ENCODE measurements around the gene A3GALT2. TPM values are rescaled to one million over a fixed set of nuclear protein-coding genes. Genes with fewer than 3 reads are reported as not detected.

A3GALT2 gene
- total and polyA plus RNA-seq, 7 experiments from 2014 or later: not detected

DNA sequence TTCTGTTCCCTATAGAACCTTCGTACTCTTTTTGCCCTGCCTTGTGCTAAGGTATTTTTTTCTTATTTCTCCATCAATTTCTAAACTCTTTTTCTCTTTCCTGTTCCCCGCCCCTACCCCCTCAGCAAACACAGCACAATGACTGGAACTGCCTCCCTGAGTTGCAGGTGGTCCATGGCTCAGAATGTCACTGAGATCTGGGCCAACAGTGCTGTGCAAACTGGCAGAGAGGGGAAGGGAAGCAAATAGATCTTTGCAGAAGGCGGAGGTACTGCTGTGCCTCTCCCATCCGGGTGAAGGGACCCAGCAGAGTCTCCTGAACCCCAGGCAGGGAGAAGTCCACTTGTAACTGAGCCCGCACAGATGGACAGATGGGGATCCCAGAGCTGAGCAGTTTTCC is 32.6 kb upstream of the A3GALT2 start:
- no peak overlapping the region for H3K4me3 Mint-ChIP-seq
- H3K27ac Mint-ChIP-seq: no peak overlapping the region
- H3K9me3 ChIP-seq (ENCODE audit: control insufficient read depth in 2 of 3, low read length in 3 of 3): no peaks in the 10 kb centered on the region
- H3K36me3 ChIP-seq (ENCODE audit: control insufficient read depth in 2 of 3, insufficient read depth in 3 of 3, low read length in 3 of 3): no peaks in the 10 kb centered on the region
- H3K4me3 ChIP-seq (ENCODE audit: low read length): no peak overlapping the region
- H3K27me3 Mint-ChIP-seq: peaks cover 0 to 9% (median 0%) of the 10 kb centered on the region in 5 donors
- H3K9me3 Mint-ChIP-seq: no peaks in the 10 kb centered on the region
- H3K4me1 Mint-ChIP-seq: peaks cover 13 to 18% (median 16%) of the 10 kb centered on the region in 7 donors
- H3K36me3 Mint-ChIP-seq: peaks cover 0 to 1% (median 0%) of the 10 kb centered on the region in 5 donors
- intact Hi-C loops (cut with micrococcal nuclease): loop anchor here in 1 of 2 donors (5.0 kb wide), 2 partner anchors 56 to 119 kb away; partner anchors contain the start of gene ZSCAN20
- H3K4me1 ChIP-seq (ENCODE audit: control insufficient read depth in 2 of 2, insufficient read depth in 2 of 2, low read length in 2 of 2): peaks cover 2 to 5% of the 10 kb centered on the region in 2 donors
- ChIA-PET POLR2A (no interaction called here), CTCF (no interaction called here)
- DNase-seq: no peak
- ATAC-seq: no peak
- H3K27me3 ChIP-seq (ENCODE audit: control insufficient read depth in 2 of 2, insufficient read depth in 2 of 2, low read length in 2 of 2): no peaks in the 10 kb centered on the region
- H3K27ac ChIP-seq (ENCODE audit: low read depth, low read length): no peak overlapping the region

DNA sequence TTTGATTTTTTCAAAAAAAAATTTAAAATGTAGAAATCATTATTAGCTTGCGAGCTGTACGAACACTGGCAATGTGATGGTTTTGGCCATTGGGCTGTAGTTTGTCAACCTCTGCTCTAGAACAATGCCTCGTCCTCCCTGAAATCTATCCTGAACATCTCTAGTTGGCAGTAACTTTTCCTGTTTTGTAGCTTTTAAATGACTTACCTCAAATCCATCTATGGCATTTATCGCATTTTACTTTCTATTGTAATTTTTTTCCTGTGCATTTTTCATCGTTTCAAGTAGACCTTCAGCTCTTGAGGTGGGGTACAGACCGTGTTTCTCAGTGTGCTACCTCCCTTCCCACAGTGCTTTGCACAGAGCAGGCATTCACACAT is 30.4 kb upstream of the A3GALT2 start:
- Mint-ChIP-seq H3K27me3 (peaks cover 0 to 7% (median 0%) of the 10 kb centered on the region in 5 donors), H3K27ac (peak overlapping the region in 6 of 9 donors; percentile 11 to 91 (median 58)), H3K4me1 (peaks cover 32 to 39% (median 37%) of the 10 kb centered on the region in 7 donors), H3K4me3 (peak overlapping the region; percentile 0 to 92 (median 56)), H3K9me3 (no peaks in the 10 kb centered on the region), H3K36me3 (peaks cover 0 to 12% (median 0%) of the 10 kb centered on the region in 5 donors)
- Histone ChIP-seq H3K4me1 (ENCODE audit: control insufficient read depth in 2 of 2, insufficient read depth in 2 of 2, low read length in 2 of 2) (peaks cover 23 to 25% of the 10 kb centered on the region in 2 donors), H3K9me3 (ENCODE audit: control insufficient read depth in 2 of 3, low read length in 3 of 3) (no peaks in the 10 kb centered on the region), H3K27ac (ENCODE audit: low read depth, low read length) (no peak overlapping the region), H3K27me3 (ENCODE audit: control insufficient read depth in 2 of 2, insufficient read depth in 2 of 2, low read length in 2 of 2) (no peaks in the 10 kb centered on the region), H3K4me3 (ENCODE audit: low read length) (no peak overlapping the region), H3K36me3 (ENCODE audit: control insufficient read depth in 2 of 3, insufficient read depth in 3 of 3, low read length in 3 of 3) (no peaks in the 10 kb centered on the region)
- intact Hi-C loops (cut with micrococcal nuclease): loop anchor here (2.0 to 5.0 kb wide), 6 partner anchors 16 to 700 kb away; partner anchors contain the start of genes PHC2 (in 1 of the 2), RBBP4 (in 1 of the 2), ZBTB8OS (in 1 of the 2) and ZSCAN20 (in 1 of the 2)
- ChIA-PET POLR2A (interaction anchor here (0.7 to 1.0 kb wide), 3 partner anchors 11 to 169 kb away, joined by 3 to 4 read pairs (median 4); partner anchors contain the start of gene TRIM62), CTCF (no interaction called here)
- DNase-seq (no peak), ATAC-seq (no peak)

DNA sequence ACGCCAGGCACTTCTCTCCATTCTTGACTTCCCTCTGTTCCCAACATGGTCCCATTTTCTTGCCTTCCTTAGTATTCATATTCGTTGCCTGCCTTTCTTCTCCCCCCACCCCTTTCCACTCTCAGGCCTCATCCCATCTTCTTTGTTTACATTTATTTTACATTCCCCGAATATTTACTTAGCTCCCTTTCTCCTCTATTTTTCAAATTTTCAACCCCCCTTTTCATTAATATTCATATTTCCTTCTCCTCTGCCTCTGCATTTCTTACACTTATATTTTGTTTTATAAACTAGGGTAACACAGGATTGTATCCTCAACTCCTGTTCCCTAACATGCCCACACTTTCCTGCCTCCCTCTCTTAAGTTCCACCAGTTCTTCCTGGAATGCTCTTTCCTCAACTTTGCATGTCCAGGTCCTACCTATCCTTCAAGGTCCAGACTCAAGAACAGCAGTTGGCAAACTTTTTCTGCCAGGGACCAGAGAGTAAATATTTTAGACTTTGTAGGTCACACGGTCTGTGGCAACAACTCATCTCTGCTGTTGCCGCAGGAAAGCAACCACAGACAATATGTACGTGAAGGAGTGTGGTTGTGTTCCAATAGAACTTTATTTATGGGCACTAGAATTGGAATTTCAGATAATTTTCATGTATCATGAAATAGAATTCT is 29.8 kb upstream of the A3GALT2 start:
- Histone ChIP-seq H3K36me3 (ENCODE audit: control insufficient read depth in 2 of 3, insufficient read depth in 3 of 3, low read length in 3 of 3) (no peaks in the 10 kb centered on the region), H3K4me3 (ENCODE audit: low read length) (peak overlapping the region; percentile 96), H3K27ac (ENCODE audit: low read depth, low read length) (peak overlapping the region; percentile 69), H3K27me3 (ENCODE audit: control insufficient read depth in 2 of 2, insufficient read depth in 2 of 2, low read length in 2 of 2) (no peaks in the 10 kb centered on the region), H3K4me1 (ENCODE audit: control insufficient read depth in 2 of 2, insufficient read depth in 2 of 2, low read length in 2 of 2) (peaks cover 23 to 25% of the 10 kb centered on the region in 2 donors), H3K9me3 (ENCODE audit: control insufficient read depth in 2 of 3, low read length in 3 of 3) (no peaks in the 10 kb centered on the region)
- DNase-seq (no peak), ATAC-seq (no peak)
- CTCF ChIA-PET: no interaction called here
- Mint-ChIP-seq H3K4me1 (peaks cover 32 to 44% (median 40%) of the 10 kb centered on the region in 7 donors), H3K4me3 (peak overlapping the region; percentile 89 to 95 (median 92)), H3K27ac (peak overlapping the region; percentile 49 to 91 (median 62)), H3K27me3 (peaks cover 0 to 7% (median 0%) of the 10 kb centered on the region in 5 donors), H3K36me3 (peaks cover 0 to 13% (median 0%) of the 10 kb centered on the region in 5 donors), H3K9me3 (no peaks in the 10 kb centered on the region)
- POLR2A ChIA-PET: interaction anchor here (0.7 to 1.5 kb wide), 4 partner anchors 10 to 169 kb away, joined by 3 to 4 read pairs (median 4); partner anchors contain the start of gene TRIM62
- intact Hi-C loops (cut with micrococcal nuclease): loop anchor here (1.0 to 5.0 kb wide), 10 partner anchors 16 to 700 kb away; partner anchors contain the start of genes PHC2 (in 1 of the 2), RBBP4 (in 1 of the 2), RNF19B (in 1 of the 2) and ZBTB8OS (in 1 of the 2)

DNA sequence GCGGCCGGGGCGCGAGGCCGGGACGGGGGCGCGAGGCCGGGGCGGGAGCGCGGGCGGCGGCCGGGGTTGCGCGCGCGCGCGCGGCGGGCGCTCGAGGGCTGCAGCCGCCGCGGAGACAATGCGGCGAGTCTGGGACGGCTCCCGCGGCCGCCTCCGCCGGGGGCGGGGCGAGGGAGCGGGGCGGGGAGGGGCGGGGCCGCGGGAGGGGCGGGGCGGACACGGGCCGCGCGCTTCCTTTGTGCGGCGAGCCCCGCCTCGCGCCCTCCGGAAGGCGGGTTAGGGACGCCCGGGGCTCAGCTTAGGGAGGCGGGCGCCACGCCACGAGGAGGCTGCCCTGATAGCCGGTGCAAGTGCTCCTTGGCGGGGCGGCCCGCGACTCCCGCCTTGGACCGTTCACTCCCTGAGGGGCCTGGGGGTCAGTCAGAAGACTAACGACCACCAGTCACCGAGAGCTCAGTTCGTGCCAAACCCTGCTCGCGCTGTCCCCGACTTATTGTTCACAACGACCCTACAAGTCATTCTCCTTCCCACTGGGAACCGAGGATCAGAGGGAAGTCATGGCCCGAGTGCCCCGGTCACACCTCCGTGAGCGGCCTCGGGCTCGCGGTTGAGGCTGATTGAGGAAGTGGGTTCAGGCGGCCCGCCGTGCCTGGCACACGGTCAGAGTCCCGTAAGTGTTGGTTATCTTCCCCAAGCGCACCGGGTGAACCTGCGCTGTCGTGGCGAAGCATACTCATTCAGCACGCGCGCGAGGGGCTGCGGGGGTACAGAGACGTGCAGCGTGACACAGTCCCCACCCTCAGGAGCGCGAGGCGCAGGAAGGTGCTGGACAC is 29.1 kb upstream of the A3GALT2 start:
- peak overlapping the region; percentile 96 for H3K4me3 ChIP-seq (ENCODE audit: low read length)
- Mint-ChIP-seq H3K36me3 (peaks cover 0 to 13% (median 0%) of the 10 kb centered on the region in 5 donors), H3K4me3 (peak overlapping the region; percentile 89 to 95 (median 92)), H3K4me1 (peaks cover 32 to 51% (median 46%) of the 10 kb centered on the region in 7 donors), H3K9me3 (no peaks in the 10 kb centered on the region), H3K27me3 (peaks cover 0 to 7% (median 0%) of the 10 kb centered on the region in 5 donors), H3K27ac (peak overlapping the region; percentile 54 to 91 (median 88))
- ATAC-seq: peak; percentile 93
- ChIA-PET CTCF (no interaction called here), POLR2A (interaction anchor here (0.9 to 2.0 kb wide), 4 partner anchors 10 to 54 kb away, joined by 3 to 7 read pairs (median 4); no protein-coding TSS in a partner anchor)
- no peaks in the 10 kb centered on the region for H3K27me3 ChIP-seq (ENCODE audit: control insufficient read depth in 2 of 2, insufficient read depth in 2 of 2, low read length in 2 of 2)
- intact Hi-C loops (cut with micrococcal nuclease): loop anchor here (1.0 to 5.0 kb wide), 15 partner anchors 17 to 699 kb away; partner anchors contain the start of genes ZNF362 (in 2 of the 2), ZSCAN20 (in 2 of the 2), AZIN2 (in 1 of the 2) and PHC2 (in 1 of the 2)
- no peaks in the 10 kb centered on the region for H3K9me3 ChIP-seq (ENCODE audit: control insufficient read depth in 2 of 3, low read length in 3 of 3)
- no peaks in the 10 kb centered on the region for H3K36me3 ChIP-seq (ENCODE audit: control insufficient read depth in 2 of 3, insufficient read depth in 3 of 3, low read length in 3 of 3)
- DNase-seq: peak; percentile 64 to 85 (median 73)
- peak overlapping the region; percentile 69 for H3K27ac ChIP-seq (ENCODE audit: low read depth, low read length)
- H3K4me1 ChIP-seq (ENCODE audit: control insufficient read depth in 2 of 2, insufficient read depth in 2 of 2, low read length in 2 of 2): peaks cover 23 to 25% of the 10 kb centered on the region in 2 donors

DNA sequence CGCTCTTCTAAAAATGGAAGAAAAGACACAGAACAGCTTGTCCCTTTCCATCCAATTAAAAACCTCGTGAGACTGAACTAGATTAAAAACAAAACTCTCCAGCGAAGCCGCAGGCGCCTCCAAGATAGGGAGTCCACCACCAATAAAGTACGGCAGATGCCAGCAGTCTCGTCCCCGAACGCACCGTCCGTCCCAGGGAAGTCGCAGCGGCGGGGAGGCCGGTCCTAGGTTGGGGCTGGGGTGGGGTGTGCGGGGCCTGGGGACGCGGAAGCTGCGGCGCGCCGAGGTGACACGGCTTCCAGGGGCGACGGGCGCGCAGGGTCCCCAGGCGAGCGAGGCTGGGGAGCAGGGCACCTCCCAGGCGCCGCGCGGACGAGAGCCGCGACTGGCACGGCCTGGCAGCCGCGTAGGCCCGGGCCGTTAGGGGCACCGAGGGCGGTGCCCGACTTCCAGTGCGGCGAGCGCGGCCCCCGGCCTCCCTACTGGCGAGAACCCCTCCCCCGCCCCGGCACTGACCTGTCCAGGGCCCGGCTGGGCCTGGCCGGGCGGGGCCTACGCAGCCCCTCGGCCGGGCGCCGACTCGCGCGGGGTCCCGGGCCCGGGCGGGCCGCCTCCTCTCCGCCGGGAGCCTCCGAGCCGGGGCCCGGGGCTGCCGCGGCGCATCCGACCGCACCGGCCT is 28.3 kb upstream of the A3GALT2 start:
- H3K27ac ChIP-seq (ENCODE audit: low read depth, low read length): peak overlapping the region; percentile 60
- intact Hi-C loops (cut with micrococcal nuclease): loop anchor here (1.0 to 5.0 kb wide), 6 partner anchors 92 to 532 kb away; partner anchors contain the start of genes ZNF362 (in 2 of the 2), AZIN2 (in 1 of the 2), S100PBP (in 1 of the 2) and TRIM62 (in 1 of the 2)
- peak overlapping the region; percentile 61 for H3K4me3 ChIP-seq (ENCODE audit: low read length)
- no peaks in the 10 kb centered on the region for H3K27me3 ChIP-seq (ENCODE audit: control insufficient read depth in 2 of 2, insufficient read depth in 2 of 2, low read length in 2 of 2)
- CTCF ChIA-PET: no interaction called here
- no peaks in the 10 kb centered on the region for H3K36me3 ChIP-seq (ENCODE audit: control insufficient read depth in 2 of 3, insufficient read depth in 3 of 3, low read length in 3 of 3)
- Mint-ChIP-seq H3K9me3 (no peaks in the 10 kb centered on the region), H3K36me3 (peaks cover 0 to 13% (median 0%) of the 10 kb centered on the region in 5 donors), H3K4me1 (peaks cover 32 to 55% (median 50%) of the 10 kb centered on the region in 7 donors), H3K27ac (peak overlapping the region; percentile 31 to 94 (median 89)), H3K27me3 (peaks cover 0 to 7% (median 0%) of the 10 kb centered on the region in 5 donors), H3K4me3 (peak overlapping the region; percentile 85 to 98 (median 90))
- DNase-seq (peak; percentile 18 to 61 (median 39)), ATAC-seq (peak; percentile 34)
- H3K9me3 ChIP-seq (ENCODE audit: control insufficient read depth in 2 of 3, low read length in 3 of 3): no peaks in the 10 kb centered on the region
- H3K4me1 ChIP-seq (ENCODE audit: control insufficient read depth in 2 of 2, insufficient read depth in 2 of 2, low read length in 2 of 2): peaks cover 23 to 25% of the 10 kb centered on the region in 2 donors
- POLR2A ChIA-PET: interaction anchor here (0.9 to 2.0 kb wide), 4 partner anchors 9 to 53 kb away, joined by 3 to 7 read pairs (median 4); no protein-coding TSS in a partner anchor
